Activated naive CD8-positive, alpha-beta T cell (primary cell): ENCODE data around the gene CES2.
A peak's percentile ranks its signal among the peaks of the same experiment; 100 is the strongest.
"Not testable (repeated sequence)": the region's sequence is repeated elsewhere in the genome, so short reads cannot be mapped to it uniquely, and the experiment has no call there.

Source experiments
- H3K27ac Mint-ChIP-seq: one replicate; pipeline ENCODE4 v1.8.0; 2021; ENCODE audit warnings: mixed read lengths
- H3K27me3 Mint-ChIP-seq: one replicate; pipeline ENCODE4 v1.8.0; 2021; ENCODE audit warnings: mixed read lengths
- H3K36me3 Mint-ChIP-seq: one replicate; pipeline ENCODE4 v1.8.0; 2021; ENCODE audit warnings: mixed read lengths
- H3K4me1 Mint-ChIP-seq: one replicate; pipeline ENCODE4 v1.8.0; 2021; ENCODE audit warnings: low read depth, mixed read lengths
- H3K4me3 Mint-ChIP-seq: one replicate; pipeline ENCODE4 v1.8.0; 2021; ENCODE audit warnings: mild to moderate bottlenecking, mixed read lengths
- H3K9me3 Mint-ChIP-seq: one replicate; pipeline ENCODE4 v1.8.0; 2021; ENCODE audit warnings: low read depth, mixed read lengths

The CES2 gene

GRCh38 chr16:66947302-66948065 is 12.2 kb downstream of the CES2 start:
- no peaks in the 10 kb centered on the region for H3K36me3 Mint-ChIP-seq
- peaks cover 18% of the 10 kb centered on the region for H3K27me3 Mint-ChIP-seq
- H3K27ac Mint-ChIP-seq = peak overlapping the region; percentile 59

GRCh38 chr16:66948134-66948836 is 13.0 kb downstream of the CES2 start:
- peaks cover 17% of the 10 kb centered on the region for H3K4me1 Mint-ChIP-seq
- peak overlapping the region; percentile 91 for H3K4me3 Mint-ChIP-seq
- H3K9me3 Mint-ChIP-seq = no peaks in the 10 kb centered on the region
- peaks cover 24% of the 10 kb centered on the region for H3K27me3 Mint-ChIP-seq
- H3K36me3 Mint-ChIP-seq = no peaks in the 10 kb centered on the region
- H3K27ac Mint-ChIP-seq = no peak overlapping the region

More at GRCh38 chr16:66947302-66948065, 12.2 kb downstream of the CES2 start:
- Mint-ChIP-seq H3K9me3 (no peaks in the 10 kb centered on the region), H3K4me1 (peaks cover 17% of the 10 kb centered on the region), H3K4me3 (peak overlapping the region; percentile 91)

DNA sequence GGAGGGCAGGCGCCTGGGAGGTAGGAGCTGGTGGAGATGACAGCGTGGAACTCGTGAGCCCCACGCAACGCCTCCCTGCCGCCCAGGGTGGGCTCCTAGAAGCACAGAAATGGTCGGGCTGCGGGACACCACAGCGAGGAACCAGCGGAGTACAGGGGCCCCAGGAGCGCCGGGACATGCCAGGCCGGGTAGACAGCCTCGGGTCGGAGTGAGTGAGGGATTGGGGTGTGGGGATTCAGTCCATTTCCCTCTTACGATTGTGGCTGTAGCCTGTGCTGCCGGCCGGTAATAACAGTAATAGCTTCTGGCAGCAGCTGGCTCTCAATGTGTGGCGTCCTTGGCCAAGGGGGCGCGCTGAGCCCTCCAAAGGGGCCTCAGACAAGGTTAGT is 13.5 kb downstream of the CES2 start:
- H3K4me1 Mint-ChIP-seq = peaks cover 17% of the 10 kb centered on the region
- H3K9me3 Mint-ChIP-seq = no peaks in the 10 kb centered on the region
- H3K27ac Mint-ChIP-seq = no peak overlapping the region
- H3K4me3 Mint-ChIP-seq = peak overlapping the region; percentile 91
- no peaks in the 10 kb centered on the region for H3K36me3 Mint-ChIP-seq
- H3K27me3 Mint-ChIP-seq = peaks cover 25% of the 10 kb centered on the region

DNA sequence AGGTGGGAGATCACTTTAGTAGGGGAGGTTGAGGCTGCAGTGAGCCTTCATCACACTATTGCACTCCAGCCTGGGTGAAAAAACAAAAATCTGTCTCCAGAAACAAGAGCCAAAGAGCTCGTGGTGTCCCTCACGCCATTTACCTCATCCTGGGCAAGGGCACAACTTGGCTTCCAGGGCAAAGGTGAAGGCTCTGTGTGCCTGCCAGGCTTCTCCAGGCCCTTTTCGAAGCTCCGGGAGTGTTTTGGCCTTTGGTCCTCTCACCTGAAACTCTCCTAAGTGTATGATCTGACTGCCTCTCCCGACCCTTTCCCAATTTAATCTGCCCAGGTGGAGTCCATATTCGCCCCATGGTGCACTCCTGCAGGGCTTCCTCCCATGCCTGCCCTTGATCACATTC is 14.2 kb downstream of the CES2 start:
- peaks cover 17% of the 10 kb centered on the region for H3K4me1 Mint-ChIP-seq
- H3K4me3 Mint-ChIP-seq = no peak overlapping the region
- H3K27me3 Mint-ChIP-seq = peaks cover 28% of the 10 kb centered on the region

DNA sequence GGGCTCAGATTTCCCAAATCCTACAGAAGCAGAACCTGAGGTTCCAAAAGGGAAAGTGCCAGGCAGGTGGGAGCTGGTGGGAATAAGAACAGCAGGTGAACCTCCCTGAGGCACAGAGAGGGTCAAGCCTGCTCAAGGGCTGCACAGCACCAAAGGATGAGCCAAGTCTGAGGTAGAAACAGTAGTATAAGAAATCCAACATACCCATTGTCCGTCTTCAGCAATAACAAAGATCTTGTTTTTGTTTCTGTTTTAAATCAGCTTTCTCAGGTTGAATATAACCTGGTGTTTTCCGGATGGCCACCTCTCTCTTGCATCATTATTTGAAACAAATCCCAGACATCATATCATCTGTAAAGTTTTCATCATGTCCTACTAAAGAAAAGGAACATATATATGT is 15.1 kb downstream of the CES2 start:
- Mint-ChIP-seq H3K4me3 (peak overlapping the region; percentile 25), H3K27me3 (peaks cover 28% of the 10 kb centered on the region), H3K4me1 (peaks cover 17% of the 10 kb centered on the region), H3K36me3 (no peaks in the 10 kb centered on the region), H3K27ac (no peak overlapping the region), H3K9me3 (no peaks in the 10 kb centered on the region)

More for the DNA sequence above, 14.2 kb downstream of the CES2 start:
- H3K27ac Mint-ChIP-seq = no peak overlapping the region
- H3K36me3 Mint-ChIP-seq = no peaks in the 10 kb centered on the region
- H3K9me3 Mint-ChIP-seq = no peaks in the 10 kb centered on the region

GRCh38 chr16:66950971-66951790 is 15.9 kb downstream of the CES2 start:
- peaks cover 17% of the 10 kb centered on the region for H3K4me1 Mint-ChIP-seq
- H3K9me3 Mint-ChIP-seq = no peaks in the 10 kb centered on the region
- H3K4me3 Mint-ChIP-seq = no peak overlapping the region
- no peaks in the 10 kb centered on the region for H3K36me3 Mint-ChIP-seq
- H3K27me3 Mint-ChIP-seq = peaks cover 28% of the 10 kb centered on the region
- no peak overlapping the region for H3K27ac Mint-ChIP-seq

DNA sequence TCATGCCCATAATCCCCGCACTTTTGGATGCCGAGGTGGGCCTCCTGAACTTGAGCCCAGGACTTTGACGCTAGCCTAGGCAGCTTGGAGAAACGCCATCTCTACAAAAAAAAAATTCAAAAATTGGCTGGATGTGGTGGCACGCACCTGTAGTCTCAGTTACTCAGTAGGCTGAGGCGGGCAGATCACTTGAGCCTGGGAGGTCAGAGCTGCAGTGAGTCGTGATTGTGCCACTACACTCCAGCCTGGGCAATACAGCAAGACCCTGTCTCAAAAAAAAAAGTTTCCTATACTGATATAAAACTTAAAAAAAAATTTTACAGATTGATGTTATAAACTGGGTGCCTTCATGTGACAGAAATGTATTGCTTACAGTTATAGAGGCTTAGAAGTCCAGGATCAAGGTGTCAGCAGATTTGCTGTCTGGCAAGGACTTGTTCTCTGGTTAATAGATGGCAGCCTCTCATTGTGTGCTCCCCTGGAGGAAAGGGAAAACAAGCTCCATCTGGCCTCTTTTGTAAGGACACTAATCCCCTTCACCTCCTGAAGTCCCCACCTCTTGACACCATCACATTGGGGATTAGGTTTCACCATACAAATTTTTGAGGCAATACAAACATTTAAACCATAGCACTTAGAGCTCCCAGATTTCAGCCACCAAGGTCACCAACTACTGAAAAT is 17.3 kb downstream of the CES2 start:
- Mint-ChIP-seq H3K4me1 (peaks cover 10% of the 10 kb centered on the region), H3K27me3 (peaks cover 28% of the 10 kb centered on the region)

GRCh38 chr16:66953462-66954096 is 18.3 kb downstream of the CES2 start:
- Mint-ChIP-seq H3K27me3 (peaks cover 28% of the 10 kb centered on the region), H3K27ac (no peak overlapping the region), H3K36me3 (no peaks in the 10 kb centered on the region), H3K4me3 (no peak overlapping the region), H3K4me1 (peaks cover 6% of the 10 kb centered on the region), H3K9me3 (no peaks in the 10 kb centered on the region)

More for the DNA sequence above, 17.3 kb downstream of the CES2 start:
- H3K9me3 Mint-ChIP-seq = no peaks in the 10 kb centered on the region
- H3K36me3 Mint-ChIP-seq = no peaks in the 10 kb centered on the region
- no peak overlapping the region for H3K27ac Mint-ChIP-seq
- no peak overlapping the region for H3K4me3 Mint-ChIP-seq

DNA sequence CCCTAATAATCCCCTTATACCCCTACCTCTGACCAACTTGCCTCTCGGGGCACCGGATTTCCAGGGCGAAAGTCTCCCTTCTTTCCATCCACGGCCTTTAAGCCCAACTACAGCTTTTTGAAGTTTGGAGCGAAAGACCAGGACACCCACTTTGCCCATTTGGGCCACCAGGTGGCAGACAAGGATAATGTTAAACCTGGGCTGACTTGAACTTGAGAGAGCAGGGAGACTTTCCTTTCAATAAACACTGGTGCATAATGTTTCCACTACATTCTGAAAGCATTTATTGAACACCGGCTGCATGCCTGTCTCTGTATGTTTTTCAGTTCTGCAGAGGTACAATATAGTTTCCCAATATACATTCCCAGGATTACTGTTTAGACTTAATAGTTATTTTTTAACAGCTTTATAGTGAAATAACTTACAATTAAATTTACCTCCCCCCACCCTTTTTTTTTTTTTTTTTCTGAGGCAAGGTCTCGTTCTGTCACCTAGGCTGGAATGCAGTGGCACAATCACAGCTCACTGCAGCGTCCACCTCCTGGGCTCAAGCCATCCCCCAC is 18.9 kb downstream of the CES2 start:
- no peaks in the 10 kb centered on the region for H3K36me3 Mint-ChIP-seq
- H3K27ac Mint-ChIP-seq = no peak overlapping the region
- no peaks in the 10 kb centered on the region for H3K9me3 Mint-ChIP-seq
- peaks cover 28% of the 10 kb centered on the region for H3K27me3 Mint-ChIP-seq
- peaks cover 9% of the 10 kb centered on the region for H3K4me1 Mint-ChIP-seq
- H3K4me3 Mint-ChIP-seq = no peak overlapping the region

DNA sequence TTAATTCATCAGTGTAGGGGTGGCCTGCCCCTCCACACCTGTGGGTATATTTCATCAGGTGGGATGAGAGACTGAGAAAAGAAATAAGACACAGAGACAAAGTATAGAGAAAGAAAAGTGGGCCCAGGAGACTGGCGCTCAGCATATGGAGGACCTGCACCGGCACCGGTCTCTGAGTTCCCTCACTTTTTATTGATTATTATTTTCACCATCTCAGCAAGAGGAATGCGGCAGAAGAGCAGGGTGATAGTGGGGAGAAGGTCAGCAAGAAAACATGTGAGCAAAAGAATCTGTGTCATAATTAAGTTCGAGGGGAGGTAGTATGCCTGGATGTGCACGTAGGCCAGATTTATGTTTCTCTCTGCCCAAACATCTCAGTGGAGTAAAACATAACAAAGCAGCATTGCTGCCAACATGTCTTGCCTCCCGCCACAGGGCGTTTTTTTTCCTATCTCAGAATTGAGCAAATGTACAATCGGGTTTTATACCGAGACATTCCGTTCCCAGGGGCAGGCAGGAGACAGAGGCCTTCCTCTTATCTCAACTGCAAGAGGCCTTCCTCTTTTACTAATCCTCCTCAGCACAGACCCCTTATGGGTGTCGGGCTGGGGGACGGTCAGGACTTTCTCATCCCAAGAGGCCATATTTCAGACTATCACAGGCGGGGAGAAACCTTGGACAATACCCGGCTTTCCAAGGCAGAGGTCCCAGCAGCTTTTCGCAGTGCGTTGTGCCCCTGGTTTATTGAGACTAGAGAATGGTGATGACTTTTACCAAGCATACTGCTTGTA is 20.2 kb downstream of the CES2 start:
- H3K27me3 Mint-ChIP-seq = peaks cover 19% of the 10 kb centered on the region
- not testable (repeated sequence) for H3K36me3 Mint-ChIP-seq, H3K9me3 Mint-ChIP-seq, H3K27ac Mint-ChIP-seq, H3K4me3 Mint-ChIP-seq
- peaks cover 11% of the 10 kb centered on the region for H3K4me1 Mint-ChIP-seq

DNA sequence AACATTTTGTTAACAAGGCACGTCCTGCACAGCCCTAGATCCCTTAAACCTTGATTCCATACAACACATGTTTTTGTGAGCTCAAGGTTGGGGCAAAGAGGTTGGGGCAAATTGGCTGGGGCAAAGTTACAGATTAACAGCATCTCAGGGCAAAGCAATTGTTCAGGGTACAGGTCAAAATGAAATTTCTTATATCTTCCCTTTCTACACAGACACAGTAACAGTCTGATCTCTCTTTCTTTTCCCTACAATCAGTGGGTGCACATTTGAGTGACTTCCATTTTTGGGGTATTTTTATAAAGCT is 20.8 kb downstream of the CES2 start:
- H3K27ac Mint-ChIP-seq = not testable (repeated sequence)

GRCh38 chr16:66958857-66959703 is 23.8 kb downstream of the CES2 start:
- Mint-ChIP-seq H3K27ac (no peak overlapping the region), H3K4me3 (no peak overlapping the region), H3K27me3 (peaks cover under 1% of the 10 kb centered on the region), H3K36me3 (no peaks in the 10 kb centered on the region), H3K4me1 (peaks cover 16% of the 10 kb centered on the region), H3K9me3 (no peaks in the 10 kb centered on the region)

More for the DNA sequence above, 20.8 kb downstream of the CES2 start:
- peaks cover 18% of the 10 kb centered on the region for H3K27me3 Mint-ChIP-seq
- H3K4me3 Mint-ChIP-seq, H3K36me3 Mint-ChIP-seq, H3K9me3 Mint-ChIP-seq: not testable (repeated sequence)
- peaks cover 13% of the 10 kb centered on the region for H3K4me1 Mint-ChIP-seq

DNA sequence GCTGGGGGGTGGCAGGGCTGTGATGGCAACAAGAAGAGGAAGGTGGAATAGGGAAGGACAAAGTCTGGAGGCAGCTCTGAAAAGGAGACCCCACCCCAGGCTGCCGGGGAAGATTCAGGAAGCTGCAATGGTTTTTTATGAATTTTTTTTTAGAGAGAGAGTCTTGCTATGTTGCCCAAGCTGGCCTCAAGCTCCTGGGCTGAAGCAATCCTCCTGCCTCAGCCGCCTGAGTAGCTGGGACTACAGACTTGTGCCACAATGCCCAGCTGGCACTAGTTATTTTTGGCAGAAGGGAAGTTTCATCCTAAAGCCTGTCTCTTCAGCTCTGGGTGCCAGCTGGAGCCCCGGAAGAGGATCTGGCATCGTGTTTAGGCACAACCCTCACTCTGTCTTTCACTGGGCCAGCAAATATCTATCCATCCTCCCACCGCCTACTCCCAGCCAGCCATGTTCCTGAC is 24.4 kb downstream of the CES2 start:
- no peaks in the 10 kb centered on the region for H3K27me3 Mint-ChIP-seq
- H3K4me1 Mint-ChIP-seq = peaks cover 16% of the 10 kb centered on the region
- no peaks in the 10 kb centered on the region for H3K9me3 Mint-ChIP-seq
- H3K36me3 Mint-ChIP-seq = no peaks in the 10 kb centered on the region
- H3K27ac Mint-ChIP-seq = no peak overlapping the region
- H3K4me3 Mint-ChIP-seq = no peak overlapping the region
